HG03095 (cell line): Measurements from ENCODE around the gene LGALS14.
"Not testable (repeated sequence)": the region's sequence is repeated elsewhere in the genome, so short reads cannot be mapped to it uniquely, and the experiment has no call there.

Experiments
- ATAC-seq: cut with Tn5 transposase; IDR thresholded peaks from one replicate; pipeline ENCODE4 v1.9.1; 2021; ENCODE audit warnings: moderate library complexity; ENCODE audit not compliant: unreplicated experiment

The LGALS14 gene, protein sequence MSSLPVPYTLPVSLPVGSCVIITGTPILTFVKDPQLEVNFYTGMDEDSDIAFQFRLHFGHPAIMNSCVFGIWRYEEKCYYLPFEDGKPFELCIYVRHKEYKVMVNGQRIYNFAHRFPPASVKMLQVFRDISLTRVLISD

DNA sequence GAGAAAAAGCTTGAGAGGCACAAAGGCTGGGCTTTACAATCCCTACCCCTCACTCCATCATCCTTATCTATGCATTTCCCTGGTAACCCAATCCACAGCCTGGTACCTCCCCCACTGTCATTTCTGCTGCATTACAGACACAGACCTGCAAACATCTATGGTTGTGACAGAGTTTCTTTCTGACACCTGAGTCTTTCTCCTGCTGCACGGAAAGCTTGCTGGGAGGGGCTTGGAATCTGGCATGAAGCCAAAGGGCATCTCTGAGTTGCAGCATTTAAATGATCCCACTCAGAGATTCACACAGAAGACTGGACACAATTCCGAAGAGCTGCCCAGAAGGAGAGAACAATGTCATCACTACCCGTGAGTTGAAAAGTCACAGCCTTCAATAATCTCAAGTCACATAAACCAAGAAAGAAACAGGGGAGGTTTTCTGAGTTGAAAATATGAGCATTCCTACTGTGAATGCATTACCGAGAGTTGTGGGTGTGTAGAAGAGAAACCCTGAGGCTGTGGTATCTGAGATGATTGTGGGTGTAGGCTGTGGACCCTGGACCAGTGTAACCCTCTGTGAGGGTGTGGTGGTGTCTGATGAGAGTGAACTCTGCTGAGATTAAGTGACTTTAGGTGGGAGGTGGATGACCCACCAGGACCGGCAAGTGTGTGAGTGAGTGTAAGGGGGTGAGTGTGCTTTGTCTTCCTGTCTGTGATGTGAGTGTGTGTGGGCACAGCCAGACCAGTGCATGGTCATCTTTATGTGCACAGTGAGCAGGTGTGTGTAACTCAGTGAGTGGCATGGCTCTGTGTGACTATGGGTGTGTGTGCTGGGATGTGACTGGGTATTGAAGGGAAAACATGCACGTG lies at the start of gene LGALS14:
Gene LGALS14 (plus strand): TSS at position 301 of the 864 bp plus-strand sequence. CDS start 48 bp downstream, at position 349.
- no peak for ATAC-seq

DNA sequence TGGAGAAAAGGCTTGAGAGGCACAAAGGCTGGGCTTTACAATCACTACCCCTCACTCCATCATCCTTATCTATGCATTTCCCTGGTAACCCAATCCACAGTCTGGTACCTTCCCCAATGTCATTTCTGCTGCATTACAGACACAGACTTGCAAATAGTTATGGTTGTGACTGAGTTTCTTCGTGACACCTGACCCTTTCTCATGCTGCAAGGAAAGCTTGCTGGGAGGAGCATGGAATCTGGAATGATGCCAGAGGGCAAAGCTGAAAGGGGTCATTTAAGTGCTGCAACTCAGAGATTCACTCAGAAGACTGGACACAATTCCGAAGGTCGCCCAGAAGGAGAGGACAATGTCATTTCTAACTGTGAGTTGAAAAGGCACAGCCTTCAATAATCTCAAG lies 48.7 kb upstream of the LGALS14 start, which contains the start of gene LGALS16:
Gene LGALS16 (plus strand): TSS at position 301 of the 400 bp plus-strand sequence. CDS start 49 bp downstream, at position 350.
- no peak for ATAC-seq

DNA sequence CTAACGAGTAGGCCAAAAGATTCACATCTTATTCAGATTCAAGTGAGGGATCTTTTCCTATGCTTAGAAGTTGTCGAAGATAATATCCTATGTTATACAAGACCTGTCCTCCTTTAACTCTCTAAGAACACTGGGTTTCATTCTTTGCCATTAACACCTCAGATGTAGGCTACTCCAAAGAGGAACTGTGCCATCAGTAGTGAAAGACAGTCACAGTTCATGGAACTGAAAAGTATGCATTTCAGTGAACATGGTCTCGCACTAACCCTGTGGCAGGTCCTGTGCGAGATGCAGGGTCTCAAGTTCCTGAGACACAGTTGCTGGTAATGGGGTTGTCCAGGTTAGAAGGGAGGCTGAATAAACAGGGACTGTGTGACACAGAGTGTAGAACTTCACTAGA lies 44.5 kb upstream of the LGALS14 start:
- no peak for ATAC-seq

DNA sequence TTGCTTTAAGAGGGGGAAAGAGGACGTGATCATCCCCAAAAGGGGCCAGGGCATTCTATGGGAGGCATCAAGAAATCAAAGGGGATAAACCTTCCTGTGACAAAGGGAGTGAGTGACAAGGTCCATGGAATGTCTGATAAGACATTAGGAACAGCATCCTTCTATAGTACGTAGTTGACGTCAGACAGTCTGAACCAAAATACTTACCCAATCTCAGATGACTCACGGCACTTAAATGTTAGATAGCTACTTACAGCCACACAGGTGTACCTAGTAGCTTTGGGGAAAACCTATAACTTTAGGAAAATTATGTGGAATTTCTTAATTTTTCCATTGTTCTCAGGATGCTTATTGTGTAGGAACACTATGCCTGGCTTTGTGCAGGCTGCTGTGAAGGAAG lies 43.6 kb upstream of the LGALS14 start:
- no peak for ATAC-seq

DNA sequence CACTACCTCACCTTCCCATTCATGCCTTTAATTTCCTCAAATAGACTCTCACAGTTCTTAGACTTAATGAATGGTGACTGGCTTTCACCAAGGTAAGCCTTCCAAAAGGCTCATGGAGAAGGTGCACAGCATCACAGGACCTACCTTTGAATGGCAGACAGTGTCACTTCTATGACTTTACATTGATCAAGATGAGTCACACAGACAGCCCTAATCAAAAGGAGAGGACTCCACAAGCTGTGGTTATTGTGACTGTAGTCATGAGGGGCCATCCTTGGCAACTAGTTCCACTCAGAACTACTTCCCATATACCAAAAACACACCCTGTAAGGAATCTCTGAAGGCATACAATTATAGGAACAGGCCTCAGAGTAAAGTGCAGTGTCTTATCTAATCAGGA lies 42.7 kb upstream of the LGALS14 start:
- ATAC-seq: no peak

DNA sequence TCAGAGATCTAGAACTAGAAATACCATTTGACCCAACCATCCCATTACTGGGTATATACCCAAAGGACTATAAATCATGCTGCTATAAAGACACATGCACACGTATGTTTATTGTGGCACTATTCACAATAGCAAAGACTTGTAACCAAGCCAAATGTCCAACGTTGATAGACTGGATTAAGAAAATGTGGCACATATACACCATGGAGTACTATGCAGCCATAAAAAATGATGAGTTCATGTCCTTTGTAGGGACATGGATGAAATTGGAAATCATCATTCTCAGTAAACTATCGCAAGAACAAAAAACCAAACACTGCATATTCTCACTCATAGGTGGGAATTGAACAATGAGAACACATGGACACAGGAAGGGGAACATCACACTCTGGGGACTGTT lies 34.4 kb upstream of the LGALS14 start:
- not testable (repeated sequence) for ATAC-seq

DNA sequence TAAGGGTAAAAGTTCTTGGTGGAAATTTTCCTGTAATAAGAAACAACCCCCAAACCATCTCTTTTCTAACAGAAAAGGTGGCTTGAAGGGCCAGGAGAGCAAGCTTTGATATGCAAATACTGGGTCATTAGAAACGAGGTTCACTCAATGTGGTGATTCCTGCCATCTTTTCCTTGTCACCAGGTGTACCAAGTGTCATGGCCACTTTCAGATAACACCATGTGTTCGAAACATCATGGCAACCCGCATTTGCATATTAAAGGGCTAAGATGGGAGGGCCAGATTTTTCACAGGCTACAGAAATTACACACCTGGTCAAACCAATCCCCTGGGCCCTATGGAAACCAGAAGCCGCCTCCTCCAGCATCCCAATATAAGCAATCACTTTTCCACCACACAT lies 33.3 kb upstream of the LGALS14 start:
- no peak for ATAC-seq

DNA sequence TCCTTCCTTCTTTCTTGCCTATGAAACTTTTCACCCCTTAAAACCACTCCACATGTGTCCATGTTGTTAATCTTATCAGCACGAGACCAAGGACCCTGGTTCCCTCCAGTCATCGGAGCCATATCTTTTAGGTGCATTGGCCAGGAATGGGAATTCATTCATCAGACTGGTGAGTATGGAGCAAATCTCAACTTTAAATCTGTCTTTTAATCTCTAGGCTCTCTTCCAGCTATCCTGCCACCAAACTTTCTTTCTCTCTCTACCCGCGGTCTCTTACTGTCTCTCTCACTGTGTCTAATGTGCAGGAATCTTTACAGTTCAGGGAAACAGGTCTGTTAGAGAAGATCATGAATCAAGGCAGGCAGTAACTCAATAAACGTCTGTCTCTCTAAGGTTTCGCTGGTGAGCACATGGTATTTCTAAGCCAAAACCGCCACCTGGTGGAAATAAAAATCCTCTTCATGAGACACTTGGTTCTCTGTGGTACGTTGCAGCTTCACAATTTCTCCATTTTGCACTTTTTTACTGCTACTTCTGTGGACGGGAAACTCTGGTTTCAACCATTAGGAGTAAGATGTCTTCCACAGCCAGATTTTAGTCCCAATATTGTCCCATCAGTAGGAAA lies 32.4 kb upstream of the LGALS14 start:
- no peak for ATAC-seq

DNA sequence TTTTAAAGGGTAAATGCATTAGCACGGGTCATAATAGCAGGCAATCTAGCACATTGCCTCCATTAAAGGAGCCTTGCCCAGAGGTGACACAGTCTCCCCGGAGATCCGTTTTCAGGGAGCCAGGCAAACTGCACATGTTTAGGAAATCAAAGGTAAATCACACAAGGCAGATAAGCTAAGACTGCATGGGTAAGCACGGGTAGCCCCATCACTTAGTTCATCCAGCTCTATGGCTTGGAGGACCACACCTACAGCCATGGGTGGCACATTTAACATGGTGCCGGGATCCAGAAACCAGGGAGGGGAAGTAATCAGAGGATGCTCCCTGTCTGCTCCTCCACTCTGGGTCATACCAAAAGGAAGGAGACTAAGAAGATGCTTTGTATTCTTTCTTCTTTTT lies 31.8 kb upstream of the LGALS14 start:
- ATAC-seq: no peak

DNA sequence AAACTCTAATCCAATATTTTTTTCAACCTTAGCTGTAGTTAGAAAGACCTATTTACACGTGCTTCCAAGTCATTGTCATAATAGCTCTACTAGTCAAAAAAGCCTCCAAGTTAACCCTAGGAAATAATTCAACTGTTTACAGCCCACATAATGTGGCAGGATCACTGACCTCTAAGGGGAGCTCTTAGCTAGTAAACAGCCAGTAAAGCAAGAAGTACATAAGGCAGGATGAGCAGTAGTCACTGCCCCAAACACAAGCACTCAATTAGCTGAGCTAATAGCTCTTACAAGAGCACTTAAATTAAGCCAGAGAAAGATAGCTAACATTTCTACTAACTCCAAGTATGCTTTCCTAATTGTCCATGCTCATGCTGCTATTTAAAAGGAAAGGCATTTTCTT lies 30.4 kb upstream of the LGALS14 start:
- ATAC-seq: not testable (repeated sequence)

DNA sequence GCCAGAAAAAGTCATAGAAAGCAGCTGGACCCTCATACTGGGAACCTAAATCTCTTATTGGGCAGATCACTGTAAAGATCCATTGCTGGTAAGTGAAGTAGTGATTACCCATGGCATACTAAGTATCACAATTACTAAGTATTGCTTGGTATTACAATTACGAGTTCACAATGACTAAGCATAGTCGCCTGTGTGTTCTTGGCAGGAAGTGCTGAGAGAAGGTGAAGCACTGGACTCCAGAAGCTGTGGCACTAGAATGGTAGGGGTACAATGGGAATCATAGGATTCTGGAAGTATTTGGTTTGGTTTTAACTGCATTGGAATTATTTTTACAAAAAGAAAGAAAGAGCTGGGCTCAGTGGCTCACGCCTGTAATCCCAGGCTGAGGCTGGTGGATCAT lies 28.3 kb upstream of the LGALS14 start:
- no peak for ATAC-seq

DNA sequence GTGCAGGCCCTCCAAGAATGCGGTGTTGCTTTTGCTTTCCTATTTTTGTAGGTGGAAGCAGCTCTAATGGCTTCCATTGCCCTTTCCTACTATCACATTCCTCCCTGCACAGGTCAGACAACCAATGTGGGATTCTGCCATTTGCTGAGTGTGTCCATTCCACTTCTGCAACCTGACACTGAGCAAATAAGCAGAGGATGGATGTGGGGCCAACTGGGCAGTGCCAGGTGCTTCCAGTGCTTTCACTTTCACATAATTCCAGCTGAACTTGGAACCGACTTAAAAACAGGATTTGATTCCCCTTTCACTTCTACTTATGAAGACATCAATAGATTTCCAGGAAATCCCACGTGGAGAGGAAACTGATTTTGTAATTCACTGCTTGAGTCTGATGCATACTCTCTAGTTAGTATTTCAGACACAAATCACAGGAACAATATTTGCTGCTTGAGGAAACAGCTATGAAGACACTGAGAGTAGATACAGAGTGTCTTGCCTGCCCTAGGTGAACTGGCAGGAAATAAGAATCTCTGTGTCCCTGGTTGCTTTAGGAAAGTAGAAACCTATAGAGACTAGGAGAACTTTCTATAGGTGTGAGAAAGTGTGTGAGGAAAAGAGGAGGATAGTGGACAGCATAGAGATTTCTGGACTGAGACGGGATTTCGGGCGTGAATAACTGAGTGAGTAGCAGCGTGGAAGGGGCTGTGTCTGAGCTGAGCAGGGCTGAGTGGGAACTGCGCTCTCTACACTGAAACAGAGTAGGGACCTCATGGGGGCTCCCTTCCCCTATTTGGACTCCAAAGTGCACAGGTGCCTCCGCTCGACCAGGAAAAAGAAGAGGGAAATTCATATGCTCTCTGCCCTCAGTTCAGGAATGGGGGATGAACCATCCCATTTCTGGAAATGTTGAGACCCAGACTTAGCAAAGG lies 26.1 kb upstream of the LGALS14 start:
- no peak for ATAC-seq

DNA sequence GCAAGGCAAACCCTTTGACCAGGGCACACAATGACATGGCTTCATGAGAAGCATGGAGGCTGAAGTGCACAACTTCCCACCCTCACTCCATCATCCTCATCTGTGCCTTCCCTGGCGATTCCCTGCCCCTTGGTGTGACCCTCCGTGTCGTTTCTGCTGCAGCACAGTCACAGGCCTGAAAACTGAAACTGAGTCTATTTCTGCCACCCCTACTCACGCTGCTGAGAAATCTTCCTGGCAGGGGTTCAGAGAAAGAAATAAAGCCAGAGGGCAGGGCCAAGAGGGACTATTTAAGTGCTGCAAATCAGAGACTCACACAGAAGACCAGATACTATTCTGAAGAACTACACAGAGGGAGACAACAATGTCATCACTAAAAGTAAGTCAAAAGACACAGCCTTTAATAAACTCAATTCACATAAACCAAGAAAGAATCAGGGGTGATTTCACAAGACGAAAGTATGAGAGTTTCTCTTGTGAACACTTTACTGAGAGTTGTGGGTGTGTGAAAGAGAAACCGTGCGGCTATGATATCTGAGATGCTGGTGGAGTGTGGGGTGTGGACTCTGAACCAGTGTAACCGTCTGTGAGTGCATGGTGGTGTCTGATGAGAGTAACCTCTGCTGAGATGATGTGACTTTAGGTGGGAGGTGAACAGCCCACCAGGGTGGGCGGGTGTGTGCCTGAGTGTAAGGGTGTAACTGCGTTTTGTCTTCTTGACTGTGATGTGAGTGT lies 25.1 kb upstream of the LGALS14 start:
- ATAC-seq: peak; percentile 49

DNA sequence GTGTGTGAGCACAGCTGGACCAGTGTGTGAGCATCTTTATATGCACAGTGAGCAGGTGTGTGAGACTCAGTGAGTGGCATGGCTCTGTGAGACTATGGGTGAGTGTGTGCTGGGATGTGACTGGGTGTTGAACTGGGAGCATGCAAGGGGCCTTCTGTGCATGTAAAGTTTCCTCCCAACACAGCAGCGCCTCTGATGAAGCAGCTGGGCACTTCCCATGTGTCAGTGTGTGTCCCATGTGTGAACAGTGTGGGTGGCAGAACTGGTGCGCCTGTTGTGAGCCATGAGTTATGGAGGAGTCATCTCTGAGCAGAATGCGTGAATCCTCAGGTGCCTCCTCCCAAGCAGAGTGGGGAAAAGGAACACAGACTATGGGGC lies 24.5 kb upstream of the LGALS14 start:
- ATAC-seq: no peak

DNA sequence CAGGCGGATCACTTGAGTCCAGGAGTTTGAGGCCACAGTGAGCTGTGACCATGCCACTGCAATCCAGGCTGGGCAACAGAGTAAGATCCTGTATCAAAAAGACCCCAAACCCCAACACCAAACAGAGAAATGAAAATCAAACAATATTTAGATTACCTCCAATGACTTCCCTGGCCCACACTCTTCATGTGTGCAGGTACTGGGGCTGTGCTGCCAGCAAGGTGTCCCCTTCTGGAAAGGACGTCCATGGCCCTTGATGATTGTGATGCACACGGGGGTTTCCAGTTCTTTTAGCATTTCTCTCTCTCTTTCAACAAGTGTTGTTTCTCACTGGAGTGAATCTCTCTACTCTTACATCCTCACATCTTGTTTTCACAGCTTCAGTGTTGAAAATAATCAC lies 23.7 kb upstream of the LGALS14 start:
- no peak for ATAC-seq

DNA sequence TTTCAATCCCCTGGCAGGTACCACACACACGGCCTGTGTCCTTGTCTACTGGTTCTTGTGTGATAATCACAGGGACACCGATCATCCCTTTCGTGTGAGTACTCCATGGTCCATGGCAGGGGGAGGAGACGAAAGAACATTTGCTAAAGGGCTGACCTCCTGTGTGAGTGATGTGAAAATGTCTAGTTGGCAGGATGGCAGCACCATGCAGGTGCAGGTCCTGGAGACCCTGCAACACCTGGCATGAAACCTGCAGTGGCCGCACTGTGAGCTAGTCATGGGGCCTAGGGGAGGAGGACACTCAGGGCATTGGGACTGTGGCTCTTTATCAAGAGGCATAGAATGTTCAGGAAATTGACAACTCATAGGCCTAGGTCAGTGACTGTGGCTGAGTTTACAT lies 22.9 kb upstream of the LGALS14 start:
- ATAC-seq: no peak

DNA sequence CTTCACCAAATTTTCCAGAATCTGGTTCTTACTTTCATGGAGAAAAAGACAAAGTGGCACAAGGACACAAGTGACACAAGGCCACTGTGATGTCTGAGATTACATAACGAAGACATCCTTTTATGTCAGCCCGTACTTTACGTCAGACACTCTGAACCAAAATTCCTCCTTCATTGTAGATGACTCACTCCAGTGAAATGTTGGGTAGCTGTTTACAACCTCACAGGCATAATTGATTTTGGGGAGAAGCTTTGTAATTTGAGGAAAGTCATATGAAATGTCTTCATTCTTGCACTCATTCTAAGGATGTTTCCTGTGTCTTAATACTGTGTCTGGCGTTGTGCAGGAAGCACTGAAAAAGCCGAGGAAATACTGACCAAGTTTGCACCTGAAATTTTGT lies 20.0 kb upstream of the LGALS14 start:
- ATAC-seq: no peak

DNA sequence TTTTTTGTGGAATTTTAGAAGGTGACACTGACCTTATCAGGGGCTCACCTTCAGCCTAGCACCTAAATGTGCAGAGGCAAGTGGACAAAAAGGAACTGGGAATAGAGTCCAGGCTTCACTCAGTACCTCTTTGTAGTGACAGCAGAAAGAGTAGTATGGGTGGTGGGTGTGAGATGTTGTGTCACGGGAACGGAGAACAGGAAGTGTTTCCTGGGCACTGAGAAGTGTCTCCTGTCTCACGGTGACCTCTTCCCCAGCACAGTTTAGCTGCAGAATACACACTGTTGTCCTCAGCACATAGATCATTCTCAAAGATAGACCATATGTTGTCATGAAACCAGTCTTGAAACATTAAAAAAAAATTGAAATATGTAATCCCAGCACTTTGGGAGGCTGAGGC lies 17.5 kb upstream of the LGALS14 start:
- no peak for ATAC-seq

DNA sequence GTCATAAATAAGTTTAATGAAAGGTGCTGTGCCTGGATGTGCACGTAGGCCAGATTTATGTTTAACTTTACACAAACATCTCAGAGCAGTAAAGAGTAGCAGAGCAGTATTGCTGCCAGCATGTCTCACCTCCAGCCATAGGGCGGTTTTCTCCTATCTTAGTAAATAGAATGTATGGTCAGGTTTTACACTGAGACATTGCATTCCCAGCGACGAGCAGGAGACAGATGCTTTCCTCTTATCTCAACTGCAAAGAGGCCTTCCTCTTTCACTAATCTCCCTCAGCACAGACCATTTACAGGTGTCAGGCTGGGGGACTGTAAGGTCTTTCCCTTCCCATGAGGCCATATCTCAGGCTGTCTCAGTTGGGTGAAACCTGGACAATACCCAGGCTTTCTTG lies 15.6 kb upstream of the LGALS14 start:
- not testable (repeated sequence) for ATAC-seq

DNA sequence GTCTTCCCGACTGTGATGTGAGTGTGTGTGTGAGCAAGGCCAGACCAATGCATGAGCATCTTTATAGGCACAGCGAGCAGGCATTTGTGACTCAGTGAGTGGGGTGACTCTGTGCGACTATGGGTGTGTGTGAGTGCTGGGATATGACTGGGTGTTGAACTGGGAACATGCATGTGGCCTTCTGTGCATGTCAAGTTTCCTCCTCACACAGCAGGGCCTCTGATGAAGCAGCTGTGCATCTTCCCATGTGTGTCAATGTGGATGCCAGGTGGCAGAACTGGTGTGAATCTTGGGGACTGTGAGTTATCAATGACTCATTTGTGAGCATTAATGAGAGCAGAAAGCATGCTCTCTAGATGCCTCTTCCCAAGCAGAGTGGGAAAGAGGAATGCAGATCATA lies 12.1 kb upstream of the LGALS14 start:
- no peak for ATAC-seq
